Stimulated activated CD8-positive, alpha-beta memory T cell treated with anti-CD3 and anti-CD28 coated beads, Interleukin-4, amount 100 ng/mL, for 24 hours (primary cell): ENCODE results near the gene RNF8.
"Not testable (repeated sequence)": the region's sequence is repeated elsewhere in the genome, so short reads cannot be mapped to it uniquely, and the experiment has no call there.

ENCODE experiments used
- DNase-seq: peaks from one replicate; pipeline ENCODE4 v3.0.0-alpha.2; 2020; ENCODE audit warnings: low read depth

The RNF8 gene

DNA sequence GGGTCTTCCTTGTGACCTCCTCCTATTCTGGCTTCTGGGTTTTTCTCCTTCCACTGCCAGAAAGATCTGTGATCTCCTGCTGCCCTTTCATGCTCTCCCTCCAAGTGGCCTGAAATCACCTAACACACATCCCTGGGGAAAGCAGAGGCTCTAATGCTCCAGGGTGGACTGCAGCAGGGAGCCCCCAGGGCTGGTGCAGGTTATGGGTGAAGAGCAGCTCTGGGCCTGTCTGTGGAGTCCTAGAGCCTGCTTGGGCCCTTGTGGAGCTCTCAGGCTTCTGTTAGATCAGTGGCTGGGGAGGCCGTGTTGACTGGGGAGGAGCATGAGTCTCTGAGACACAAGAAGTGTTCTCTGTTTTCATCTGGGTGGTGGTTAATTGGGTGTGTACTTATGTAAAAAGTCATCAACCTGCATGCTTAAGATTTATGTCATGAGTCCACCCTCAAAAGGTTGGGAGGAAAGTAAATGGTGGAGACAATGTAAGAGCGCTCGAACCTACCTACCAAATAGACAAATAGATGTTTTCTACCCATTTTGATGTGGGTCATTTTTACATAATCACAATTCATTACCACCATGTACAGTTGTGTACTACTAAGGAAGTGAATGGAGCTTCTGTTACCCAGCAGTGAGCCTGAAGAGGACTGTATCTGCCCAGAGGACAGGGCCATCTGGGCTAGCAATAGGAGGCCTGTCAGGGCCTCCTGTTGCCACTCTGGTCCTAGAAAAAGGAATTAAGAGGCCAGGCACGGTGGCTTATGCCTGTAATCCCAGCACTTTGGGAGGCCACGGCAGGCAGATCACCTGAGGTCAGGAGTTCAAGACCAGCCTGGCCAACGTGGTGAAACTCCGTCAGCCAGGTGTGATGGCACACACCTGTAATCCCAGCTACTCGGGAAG, 32.0 kb upstream of the RNF8 start:
- no peak for DNase-seq

DNA sequence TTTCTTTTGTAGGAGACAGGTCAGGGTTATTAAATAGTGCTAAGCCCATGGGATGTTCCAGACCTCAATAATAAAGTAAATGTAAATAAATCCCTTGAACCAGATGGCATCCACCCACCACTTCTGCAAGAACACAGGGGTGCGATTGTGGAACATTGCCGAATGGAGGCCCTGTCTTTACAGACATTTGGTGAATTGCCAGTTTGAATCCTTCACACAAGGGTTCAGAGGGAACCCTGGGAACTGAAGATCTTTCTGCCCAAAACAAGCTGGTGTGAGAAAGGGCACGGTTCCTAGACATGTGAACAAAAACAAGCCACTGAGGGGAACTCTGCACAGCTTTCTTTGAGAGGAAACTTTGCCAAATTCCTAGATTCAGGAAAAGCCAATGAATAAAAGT, 30.2 kb upstream of the RNF8 start:
- DNase-seq: no peak

DNA sequence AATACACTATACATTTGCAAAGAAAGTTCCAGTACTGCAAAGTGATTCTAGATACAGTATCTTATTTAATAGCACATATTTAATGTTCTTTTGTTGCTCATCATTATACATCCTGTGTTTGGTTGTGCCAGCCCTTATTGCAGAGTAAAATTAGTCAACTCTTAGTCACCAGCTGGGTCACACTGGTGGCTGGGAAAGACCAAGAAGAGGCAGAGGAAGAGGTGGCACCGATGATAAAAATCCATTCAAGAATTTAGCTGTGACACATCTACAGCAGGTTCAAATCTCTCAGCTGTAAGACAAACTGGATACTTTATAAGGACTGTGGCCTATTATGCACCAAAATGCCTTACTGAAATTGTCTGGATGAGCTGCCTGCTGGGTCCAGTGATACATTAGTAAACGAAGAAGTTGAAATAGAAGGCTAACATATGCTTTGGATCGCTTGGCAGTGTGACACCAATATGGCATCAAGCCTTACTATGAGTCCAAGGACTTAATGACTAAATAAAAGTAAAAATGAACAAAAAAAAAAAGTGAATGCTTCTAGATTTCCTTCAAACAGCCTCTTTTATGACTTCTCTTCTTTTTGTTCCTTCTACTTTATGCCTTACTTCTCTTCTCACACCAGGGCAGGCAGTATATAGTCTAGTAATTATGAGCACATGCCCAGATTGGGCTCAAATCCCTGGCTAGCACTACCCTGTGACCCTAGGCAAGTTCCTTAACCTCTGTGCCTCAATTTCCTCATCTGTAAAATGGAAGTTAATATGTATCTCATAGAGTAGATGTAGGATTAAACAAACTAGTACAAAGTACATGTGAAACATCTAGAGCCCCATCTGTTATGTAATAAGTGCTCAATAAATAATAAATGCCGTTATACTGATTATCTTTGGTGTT, 29.4 kb upstream of the RNF8 start:
- no peak for DNase-seq

DNA sequence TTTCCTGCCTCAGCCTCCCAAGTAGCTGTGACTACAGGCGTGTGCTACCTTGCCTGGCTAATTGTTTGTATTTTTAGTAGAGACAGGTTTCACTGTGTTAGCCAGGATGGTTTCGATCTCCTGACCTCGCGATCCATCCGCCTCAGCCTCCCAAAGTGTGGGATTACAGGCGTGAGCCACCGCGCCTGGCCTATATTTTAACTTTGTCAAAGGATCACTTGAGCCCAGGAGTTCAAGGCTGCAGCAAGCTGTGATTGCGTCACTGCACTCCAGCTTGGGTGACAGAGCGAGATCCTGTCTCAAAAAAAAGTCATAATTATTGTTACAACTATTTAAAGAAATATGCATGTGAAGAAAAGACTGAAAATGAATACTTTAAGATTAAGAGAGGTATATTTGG, 23.4 kb upstream of the RNF8 start:
- DNase-seq: not testable (repeated sequence)

DNA sequence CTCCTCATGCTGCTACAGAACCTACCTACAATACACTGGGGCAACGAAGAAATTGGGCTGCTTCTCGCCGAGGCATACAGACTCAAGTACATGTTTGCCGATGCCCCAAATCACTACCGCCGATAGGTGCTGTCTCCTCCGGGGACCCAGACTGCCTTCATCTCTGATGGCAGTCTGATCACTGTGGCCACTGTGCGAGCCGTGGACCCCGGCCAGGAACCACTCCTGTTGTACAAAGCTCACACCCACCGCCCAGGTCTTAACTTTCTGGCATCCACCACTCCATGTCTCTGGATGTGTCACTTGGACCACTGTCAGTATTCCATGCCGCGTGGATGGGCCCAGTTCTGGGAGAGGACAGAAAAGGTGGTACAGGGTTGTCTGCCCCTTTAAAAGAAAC, 22.7 kb upstream of the RNF8 start:
- DNase-seq: no peak

DNA sequence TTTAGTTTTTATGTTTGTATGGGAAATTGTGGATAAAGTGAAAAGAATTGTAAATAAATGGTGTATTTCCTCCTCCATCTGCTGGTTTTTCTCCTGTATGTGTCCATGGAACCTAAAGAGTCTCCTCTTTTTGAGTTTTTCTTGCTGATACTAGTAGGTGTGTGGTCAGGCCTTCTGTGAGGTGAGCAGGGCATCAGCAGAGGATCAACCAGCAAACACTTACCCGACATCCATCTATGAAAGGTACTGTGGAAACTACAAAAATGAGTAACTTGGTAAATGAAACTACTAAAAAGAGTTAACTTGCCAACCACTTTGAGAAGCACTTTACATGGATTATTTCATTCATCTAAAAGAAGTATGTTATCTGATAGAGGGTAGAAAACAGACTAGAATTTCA, 20.9 kb upstream of the RNF8 start:
- DNase-seq: no peak

DNA sequence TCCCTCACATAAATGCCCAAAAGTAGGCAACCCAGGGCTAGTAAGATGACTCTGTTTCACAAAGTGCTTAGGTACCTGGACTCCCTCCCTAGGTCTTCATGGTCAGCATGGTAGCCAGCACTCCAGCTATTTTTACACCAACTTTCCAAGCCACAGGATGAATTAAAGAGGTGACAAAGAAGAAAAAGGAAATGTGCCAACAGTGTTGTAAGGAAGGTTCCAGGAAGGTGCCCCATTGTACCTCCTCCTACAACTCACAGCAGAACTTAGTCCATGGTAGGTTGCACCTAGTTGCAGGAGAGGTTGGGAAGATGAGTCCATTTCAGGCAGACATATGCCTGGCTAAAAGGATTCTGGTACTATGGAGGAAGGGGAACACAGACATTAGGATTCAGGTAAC, 19.7 kb upstream of the RNF8 start:
- DNase-seq: no peak

DNA sequence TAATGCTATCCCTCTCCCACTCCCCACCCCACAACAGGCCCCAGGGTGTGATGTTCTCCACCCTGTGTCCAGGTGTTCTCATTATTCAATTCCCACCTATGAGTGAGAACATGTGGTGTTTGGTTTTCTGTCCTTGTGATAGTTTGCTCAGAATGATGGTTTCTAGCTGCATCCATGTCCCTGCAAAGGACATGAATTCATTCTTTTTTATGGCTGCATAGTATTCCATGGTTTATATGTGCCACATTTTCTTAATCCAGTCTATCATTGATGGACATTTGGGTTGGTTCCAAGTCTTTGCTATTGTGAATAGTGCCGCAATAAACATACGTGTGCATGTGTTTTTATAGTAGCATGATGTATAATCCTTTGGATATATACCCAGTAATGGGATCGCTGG, 15.5 kb upstream of the RNF8 start:
- DNase-seq: not testable (repeated sequence)

DNA sequence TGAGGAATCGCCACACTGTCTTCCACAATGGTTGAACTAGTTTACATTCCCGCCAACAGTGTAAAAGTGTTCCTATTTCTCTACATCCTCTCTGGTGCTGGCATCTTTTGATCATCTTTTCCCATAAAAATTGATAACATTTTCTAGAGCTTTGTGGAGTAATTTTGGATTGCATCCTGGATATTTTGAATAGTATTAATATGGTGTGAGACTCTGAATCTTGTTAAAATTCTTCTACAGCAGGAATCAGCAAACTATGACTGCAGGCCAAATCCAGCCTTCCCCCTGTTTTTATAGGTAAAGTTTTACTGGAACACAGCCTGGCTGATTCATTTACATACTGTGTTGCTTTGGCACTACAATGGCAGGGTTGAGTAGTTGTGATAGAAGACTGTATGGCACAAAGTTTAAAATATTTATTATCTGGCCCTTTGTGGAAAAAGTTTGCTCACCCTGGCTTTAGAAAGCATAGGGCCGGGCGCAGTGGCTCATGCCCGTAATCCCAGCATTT, 15.0 kb upstream of the RNF8 start:
- DNase-seq: no peak

DNA sequence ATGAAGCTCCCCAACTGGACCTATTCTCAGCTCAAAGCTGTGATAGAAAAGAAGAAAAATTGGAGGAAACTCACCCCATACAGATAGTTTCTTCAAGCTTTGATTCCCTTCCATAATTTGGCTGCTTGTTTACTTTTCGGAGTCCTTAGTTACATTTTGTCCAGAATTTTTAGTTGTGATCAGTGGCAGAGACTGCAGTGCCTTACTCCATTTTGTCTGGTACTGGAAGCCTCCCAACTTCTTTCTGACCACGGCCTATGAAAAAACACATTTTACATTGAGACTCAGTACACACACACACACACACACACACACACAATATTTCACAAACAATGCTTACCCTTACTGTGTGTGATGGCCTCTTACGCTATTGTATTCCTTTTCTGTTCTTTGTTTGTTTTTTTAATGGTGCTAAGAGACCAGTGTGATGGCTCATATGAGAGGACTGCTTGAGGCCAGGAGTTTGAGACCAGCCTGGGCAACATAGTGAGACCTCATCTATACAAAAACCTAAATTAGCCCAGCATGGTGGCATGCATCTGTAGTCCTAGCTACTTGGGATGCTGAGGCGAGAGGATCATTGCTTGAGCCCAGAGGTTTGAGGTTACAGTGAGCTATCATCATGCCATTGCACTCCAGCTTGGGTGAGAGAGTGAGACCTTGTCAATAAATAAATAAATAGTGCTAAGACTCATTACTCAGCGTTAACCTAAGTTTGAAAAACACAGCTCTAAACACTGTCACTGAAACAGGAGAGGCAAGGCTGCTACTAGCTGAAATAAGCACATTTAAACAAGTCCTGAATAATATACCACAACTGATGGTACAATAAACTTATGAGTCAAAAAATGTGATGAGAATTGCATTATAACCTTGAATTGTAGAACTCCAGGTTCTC, 13.8 kb upstream of the RNF8 start:
- no peak for DNase-seq

DNA sequence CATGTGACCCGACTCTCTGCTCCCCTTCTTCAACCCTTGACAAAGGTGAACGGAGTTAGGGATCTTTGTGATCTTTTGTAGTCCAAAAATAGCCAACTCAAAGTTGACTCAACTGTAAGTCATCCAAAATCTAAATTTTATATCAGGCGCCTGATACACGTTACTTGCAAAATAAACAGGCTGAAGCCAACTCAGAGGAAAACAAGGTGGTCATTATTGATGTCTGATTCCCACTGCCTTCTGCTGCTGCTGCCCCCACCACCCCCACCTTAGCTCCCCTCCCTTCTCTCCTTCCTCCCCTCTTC, 13.2 kb upstream of the RNF8 start:
- DNase-seq: no peak

DNA sequence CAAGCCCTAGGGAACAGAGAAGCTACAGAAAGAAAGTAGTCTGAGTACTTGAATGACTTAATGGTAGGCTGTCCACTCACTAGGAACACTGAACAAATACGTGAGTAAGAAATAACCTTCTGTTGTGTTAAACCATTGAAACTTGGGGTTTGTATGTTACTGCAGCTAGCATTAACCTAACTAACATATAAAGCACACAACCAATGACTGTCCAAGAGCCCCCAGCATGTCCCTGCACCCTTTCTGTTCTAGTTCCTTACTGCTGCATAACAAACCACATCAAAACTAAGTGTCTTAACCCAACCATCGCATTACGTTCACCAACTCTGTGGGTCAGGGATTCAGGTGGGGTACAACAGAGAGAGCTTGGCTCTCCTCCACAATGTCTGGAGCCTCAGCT, 10.5 kb upstream of the RNF8 start:
- no peak for DNase-seq

DNA sequence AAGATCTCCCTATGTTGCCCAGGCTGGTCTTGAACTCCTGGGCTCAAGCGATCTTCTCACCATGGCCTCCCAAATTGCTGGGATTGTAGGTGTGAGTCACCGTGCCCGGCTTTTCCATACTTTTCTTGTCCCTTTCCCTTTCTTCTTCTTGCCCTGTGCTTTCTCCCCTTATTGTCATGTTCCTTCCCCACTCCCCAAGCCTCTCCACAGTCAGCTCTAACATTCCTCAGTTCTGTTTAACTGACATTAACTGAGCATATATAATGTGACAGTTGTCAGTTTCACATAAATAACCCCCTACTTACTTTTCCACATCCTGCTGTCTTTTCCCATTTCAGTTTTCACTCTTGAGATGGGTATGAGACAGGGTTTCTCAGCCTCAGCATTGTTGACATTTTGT, 9.5 kb upstream of the RNF8 start:
- DNase-seq: no peak

DNA sequence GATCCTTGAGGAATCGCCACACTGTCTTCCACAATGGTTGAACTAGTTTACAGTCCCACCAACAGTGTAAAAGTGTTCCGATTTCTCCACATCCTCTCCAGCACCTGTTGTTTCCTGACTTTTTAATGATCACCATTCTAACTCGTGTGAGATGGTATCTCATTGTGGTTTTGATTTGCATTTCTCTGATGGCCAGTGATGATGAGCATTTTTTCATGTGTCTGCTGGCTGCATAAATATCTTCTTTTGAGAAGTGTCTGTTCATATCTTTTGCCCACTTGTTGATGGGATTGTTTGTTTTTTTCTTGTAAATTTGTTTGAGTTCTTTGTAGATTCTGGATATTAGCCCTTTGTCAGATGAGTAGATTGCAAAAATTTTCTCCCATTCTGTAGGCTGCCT, 8.0 kb upstream of the RNF8 start:
- not testable (repeated sequence) for DNase-seq

DNA sequence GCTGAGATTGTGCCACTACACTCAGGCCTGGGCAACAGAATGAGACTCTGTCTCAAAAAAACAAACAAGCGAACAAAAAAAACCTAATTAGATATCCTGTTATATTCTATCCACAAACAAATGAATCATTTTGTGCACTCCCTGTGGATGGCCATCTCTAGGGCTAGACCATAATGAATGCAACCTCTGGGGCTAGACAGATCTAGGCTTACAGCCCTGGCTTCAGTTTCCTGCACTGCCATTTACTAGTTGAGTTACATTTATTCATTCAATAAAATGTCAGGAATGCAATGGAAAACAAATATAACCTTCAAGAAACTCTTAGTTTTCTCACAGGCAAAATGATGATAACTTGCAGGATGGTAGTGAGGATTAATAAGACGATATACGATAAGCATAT, 6.6 kb upstream of the RNF8 start:
- no peak for DNase-seq

DNA sequence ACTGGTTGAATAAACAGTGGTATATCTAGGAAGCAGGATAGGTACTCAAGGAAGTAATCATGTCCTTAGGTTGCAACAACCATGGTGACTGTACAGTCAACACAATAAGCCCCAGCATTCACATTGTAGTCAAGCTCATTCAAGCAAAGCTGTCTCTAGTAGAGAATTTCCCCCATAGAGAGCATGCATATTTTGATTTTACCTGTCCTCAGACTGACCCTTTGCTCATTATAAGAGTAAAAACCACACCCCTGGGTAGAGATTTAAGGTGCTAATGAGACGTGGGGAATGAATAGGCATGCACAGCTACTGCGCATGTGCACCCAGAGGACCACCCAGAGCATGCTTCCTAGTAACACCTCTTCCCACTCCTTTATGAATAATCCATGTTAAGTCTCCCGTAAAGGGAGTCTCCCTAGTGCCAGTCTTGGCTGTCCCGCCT, 6.1 kb upstream of the RNF8 start:
- DNase-seq: no peak

DNA sequence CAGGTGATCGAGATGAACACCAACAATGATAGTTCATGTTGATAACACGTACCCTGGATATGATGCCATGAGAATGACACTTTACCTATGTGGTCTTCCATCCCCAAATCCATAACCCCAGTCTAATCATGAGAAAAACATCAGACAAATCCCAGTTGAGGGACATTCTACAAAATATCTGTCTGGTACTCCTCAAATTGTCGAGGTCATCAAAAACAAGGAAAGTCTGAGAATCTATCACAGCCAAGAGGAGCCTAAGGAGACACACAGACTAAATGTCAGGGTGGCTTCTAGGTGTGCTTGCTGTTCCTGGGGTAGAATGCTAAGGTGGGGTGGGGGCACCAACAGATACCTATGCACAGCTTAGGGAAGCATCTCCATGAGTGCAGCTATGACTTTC, 2.8 kb upstream of the RNF8 start:
- DNase-seq: no peak

DNA sequence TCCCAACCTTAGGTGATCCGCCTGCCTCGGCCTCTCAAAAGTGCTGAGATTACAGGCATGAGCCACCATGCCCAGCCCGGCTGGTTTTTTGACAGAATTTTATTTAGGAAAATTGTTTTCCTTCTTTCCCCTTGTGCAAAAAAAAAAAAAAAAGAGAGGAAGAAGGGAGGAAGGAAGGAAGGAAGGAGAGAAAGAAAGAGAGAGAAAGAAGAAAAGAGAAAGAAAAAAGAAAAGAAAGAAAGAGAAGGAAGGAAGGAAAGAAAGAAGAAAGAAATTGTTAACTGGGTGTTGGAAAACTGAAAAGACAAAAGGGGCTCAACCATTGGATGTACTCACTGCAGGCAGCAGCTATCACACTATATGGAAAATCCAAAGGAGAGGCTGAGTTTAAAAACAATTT, 1.4 kb upstream of the RNF8 start:
- DNase-seq: no peak

DNA sequence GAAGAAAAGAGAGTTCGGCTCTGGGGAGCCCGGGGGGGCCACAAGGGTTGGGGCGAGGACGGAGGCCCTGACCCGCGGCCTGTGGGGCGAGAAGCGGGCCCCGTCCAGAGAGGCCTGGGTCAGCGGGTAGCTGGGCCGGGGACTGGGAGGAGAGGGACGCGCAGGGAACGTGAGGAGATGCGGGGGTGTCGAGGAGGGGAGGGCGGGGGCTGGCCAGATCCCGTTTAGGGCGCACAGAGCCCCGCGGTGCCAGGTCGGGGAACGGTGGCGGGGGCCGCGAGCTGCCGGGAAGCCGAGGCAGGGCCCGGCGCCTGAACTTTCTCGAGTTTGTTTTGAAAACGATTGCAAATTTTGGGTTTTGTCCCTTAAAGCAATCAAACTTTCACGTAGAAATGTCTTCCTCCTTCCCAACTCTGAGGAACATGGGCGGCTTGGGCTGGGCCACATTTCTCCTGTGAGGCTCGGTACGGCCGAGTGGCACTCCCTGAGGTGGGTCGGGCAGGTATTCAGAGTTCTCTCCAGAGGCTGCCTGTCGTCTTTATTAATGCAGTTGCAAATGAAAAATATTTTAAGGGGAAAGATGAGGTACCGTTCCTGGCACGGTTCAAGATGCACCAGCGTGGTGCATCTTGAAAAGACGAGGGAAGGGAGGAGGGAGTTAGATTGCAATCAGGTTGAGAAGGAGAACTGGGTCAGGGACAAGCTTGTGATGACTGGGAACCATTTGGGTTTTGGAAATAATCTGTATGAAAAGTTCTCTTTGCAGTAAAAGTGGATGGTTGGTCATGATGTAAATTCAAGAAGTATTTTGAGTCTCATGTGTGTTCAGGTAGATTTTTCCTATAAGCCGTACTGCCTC, 972 bp downstream of the RNF8 start:
- DNase-seq: no peak

DNA sequence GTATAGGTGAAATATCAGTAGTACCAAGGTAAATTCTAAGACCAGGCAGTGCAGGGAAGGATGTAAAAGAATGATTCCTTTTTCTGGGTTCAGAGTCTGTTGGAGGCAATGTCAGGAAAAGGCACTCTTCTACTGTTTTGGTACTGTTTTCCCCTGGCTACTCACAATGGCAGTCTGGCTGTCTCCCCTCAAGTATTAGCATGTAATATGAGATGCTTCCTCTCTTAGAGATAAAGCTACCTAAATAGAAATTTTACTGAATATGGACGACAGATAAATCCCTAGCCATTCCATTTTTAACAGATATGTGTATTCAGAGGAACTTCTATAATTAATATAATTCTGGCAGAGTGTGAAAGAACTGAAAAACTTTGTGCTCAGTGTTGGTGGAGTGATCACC, 3.5 kb downstream of the RNF8 start:
- DNase-seq: no peak

DNA sequence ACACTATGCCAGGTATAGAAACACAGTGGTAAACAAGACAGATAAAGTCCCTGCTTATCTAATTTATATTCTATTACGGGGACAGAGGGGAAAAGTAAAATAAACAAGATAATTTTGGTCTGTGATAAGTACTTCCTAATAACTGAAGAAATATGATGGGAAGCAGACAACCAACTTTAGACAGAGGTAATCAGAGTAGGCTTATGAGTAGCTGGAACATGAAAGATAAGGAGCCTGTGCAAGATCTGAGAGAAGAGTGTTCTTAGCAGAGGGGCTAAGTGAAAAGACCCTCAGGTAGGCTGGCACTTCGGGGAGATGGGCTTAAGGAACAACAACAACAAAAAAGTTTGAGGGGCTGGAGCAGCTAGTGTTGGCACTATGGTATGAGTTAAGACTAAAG, 4.1 kb downstream of the RNF8 start:
- no peak for DNase-seq
